Kidney (tissue), 14 donors: ENCODE results near the gene C5orf63. TPM values are rescaled to one million over a fixed set of nuclear protein-coding genes. Genes with fewer than 3 reads are reported as not detected.

Experiments used
- DNase-seq, 5 donors: peaks; one replicate each; pipeline ENCODE4 v3.0.0-alpha.2; 2013 to 2020
- FAIRE-seq: peaks from 2 replicates; lab custom pipeline; 2012; peaks lifted over from hg19 to GRCh38; lab: Jason Lieb, UNC
- H3K27ac ChIP-seq, 2 donors: one replicate each; pipeline ENCODE4 v1.7.0; 2013; ENCODE audit warnings: low read depth in 2 of 2, low read length in 2 of 2, inconsistent platforms in 1 of 2
- H3K27me3 ChIP-seq: one replicate; pipeline ENCODE4 v1.7.1; 2013; ENCODE audit warnings: low read length, inconsistent platforms; ENCODE audit not compliant: control insufficient read depth, insufficient read depth
- H3K36me3 ChIP-seq, 3 donors: one replicate each; pipeline versions ENCODE4 v1.7.0 to v1.7.1; 2013; ENCODE audit warnings: low read length in 3 of 3, control low read depth in 1 of 3, inconsistent platforms in 1 of 3; ENCODE audit not compliant: insufficient read depth in 3 of 3, control insufficient read depth in 2 of 3
- H3K4me1 ChIP-seq, 3 donors: one replicate each; pipeline versions ENCODE4 v1.7.0 to v1.7.1; 2013; ENCODE audit warnings: low read length in 3 of 3, inconsistent platforms in 1 of 3, low read depth in 1 of 3; ENCODE audit not compliant: control insufficient read depth in 2 of 3, insufficient read depth in 2 of 3
- H3K4me3 ChIP-seq, 3 donors: one replicate each; pipeline versions ENCODE4 v1.7.0 to v1.8.1; 2013; ENCODE audit warnings: low read length in 3 of 3, control low read depth in 1 of 3, inconsistent platforms in 1 of 3
- H3K9ac ChIP-seq, 3 donors: one replicate each; pipeline versions ENCODE4 v1.7.0 to v1.7.1; 2013; ENCODE audit warnings: low read length in 3 of 3, control low read depth in 1 of 3, inconsistent platforms in 1 of 3
- H3K9me3 ChIP-seq, 3 donors: one replicate each; pipeline versions ENCODE4 v1.7.0 to v1.7.1; 2013; ENCODE audit warnings: low read length in 3 of 3, control low read depth in 1 of 3, inconsistent platforms in 1 of 3; ENCODE audit not compliant: control insufficient read depth in 2 of 3, insufficient read depth in 1 of 3
- intact Hi-C: fragments of 100-400 bp; cut with DNase I; formaldehyde crosslinking; loops from one replicate; pipeline ENCODE4 v1.11.1; 2022
- polyA plus RNA-seq: library from polyadenylated mRNA; stranded (reverse); fragments of 350-450 nt; fragmentation: Illumina TruSeq; extraction: RNeasy Lipid Tissue Mini Kit (QIAGEN cat#74804); gene quantifications from one replicate; pipeline ENCODE4 v1.2.3, GENCODE V29; 2014; ENCODE audit warnings: low read depth, low replicate concordance; ENCODE audit not compliant: insufficient read depth
- total RNA-seq: library from RNA; stranded (reverse); fragmentation: NEBNext Ultra II Directional; extraction: Animal tissue kit (Norgen Biotek cat#: 25700); gene quantifications from one replicate; pipeline ENCODE4 v1.2.1, GENCODE V29; 2021
- TF ChIP-seq, protein P1 (sequence below): IDR thresholded peaks from 3 replicates; pipeline ENCODE4 v1.5.1; 2012; ENCODE audit warnings: mild to moderate bottlenecking, moderate library complexity, borderline replicate concordance; ENCODE audit not compliant: insufficient read depth; ENCODE audit errors: extremely low read depth
- donor health status: control.
- donor health status: control.
- donor health status: control.
- donor health status: control.
- donor health status: control.
- donor health status: DM: yes; HTN: yes; CAD: no.
- donor health status: Normal renal cell carcinoma (clear cell type).

The C5orf63 gene
- total and polyA plus RNA-seq, 2 donors from 2014 or later, result 5.8 to 8.5 TPM

DNA sequence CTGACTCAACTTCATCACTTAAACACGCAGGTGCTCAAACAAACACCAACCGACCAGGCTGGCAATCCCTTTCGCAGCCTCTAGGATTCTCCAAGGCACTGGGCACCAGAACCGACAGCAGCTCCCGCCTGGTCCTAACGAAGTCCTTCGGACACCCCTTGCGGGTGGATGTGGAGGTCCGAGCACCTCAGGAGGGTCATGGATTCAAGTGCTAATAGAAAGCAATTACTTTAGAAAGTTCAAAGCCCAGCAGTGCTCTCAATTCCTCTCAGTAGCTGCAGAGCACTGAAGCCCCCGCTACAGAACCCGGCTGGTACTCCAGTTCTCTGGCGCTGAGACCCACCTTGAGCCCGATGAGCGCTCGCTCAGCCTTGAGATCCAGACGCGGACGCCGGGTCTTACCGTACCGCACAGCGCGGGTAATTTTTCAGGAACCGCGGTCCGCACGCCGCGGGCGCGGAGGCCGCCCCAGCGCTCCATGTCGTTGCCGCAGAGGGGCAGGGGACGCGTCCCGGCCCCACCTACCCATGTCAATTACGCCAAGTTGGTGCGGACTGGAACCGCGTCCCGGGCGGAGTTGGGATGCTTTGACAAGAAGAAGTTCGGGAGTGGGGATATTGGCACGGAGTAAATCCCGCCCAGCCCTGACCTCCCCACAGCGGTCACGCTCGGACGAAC lies 43.6 kb downstream of the C5orf63 start:
- intact Hi-C loops, result no loop called here
- Histone ChIP-seq H3K9ac (peak overlapping the region; percentile 26 to 57 (median 56)), H3K4me3 (peak overlapping the region; percentile 59 to 80 (median 61)), H3K27ac (peak overlapping the region; percentile 69 to 75), H3K36me3 (no peaks in the 10 kb centered on the region), H3K9me3 (no peaks in the 10 kb centered on the region), H3K4me1 (no peaks in the 10 kb centered on the region), H3K27me3 (peaks cover 5% of the 10 kb centered on the region)
- TF ChIP-seq, protein P1, sequence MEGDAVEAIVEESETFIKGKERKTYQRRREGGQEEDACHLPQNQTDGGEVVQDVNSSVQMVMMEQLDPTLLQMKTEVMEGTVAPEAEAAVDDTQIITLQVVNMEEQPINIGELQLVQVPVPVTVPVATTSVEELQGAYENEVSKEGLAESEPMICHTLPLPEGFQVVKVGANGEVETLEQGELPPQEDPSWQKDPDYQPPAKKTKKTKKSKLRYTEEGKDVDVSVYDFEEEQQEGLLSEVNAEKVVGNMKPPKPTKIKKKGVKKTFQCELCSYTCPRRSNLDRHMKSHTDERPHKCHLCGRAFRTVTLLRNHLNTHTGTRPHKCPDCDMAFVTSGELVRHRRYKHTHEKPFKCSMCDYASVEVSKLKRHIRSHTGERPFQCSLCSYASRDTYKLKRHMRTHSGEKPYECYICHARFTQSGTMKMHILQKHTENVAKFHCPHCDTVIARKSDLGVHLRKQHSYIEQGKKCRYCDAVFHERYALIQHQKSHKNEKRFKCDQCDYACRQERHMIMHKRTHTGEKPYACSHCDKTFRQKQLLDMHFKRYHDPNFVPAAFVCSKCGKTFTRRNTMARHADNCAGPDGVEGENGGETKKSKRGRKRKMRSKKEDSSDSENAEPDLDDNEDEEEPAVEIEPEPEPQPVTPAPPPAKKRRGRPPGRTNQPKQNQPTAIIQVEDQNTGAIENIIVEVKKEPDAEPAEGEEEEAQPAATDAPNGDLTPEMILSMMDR, result peak; percentile 18
- DNase-seq, result peak; percentile 73 to 86 (median 81)
- no peak for FAIRE-seq

DNA sequence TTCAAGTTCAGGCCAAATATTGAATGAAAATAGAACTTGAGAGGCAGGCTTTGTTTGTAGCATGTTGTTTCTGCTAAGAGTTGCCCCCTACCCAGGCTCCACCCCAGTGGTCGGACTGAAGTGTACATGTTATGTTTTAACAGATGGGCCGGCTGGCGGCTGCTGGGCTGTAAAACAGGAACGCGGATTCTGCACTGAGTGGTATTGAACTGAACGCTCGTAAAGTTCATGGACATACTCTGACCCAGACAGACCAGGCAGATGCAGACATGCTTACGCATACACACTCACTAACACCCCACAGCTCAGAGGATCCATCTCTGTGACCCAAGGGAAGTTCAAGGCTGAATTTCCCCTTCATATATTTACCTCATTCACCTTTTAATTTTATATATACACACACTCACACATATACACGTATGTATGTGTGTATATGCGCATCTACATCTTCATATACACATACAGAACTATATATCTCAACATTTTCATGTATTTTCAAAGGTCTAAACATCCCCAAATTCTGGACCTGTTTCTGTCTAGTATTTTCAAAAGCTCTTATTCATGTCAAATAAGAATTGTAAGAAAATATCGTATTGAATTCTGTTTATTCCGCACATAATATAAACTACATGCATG lies 44.4 kb downstream of the C5orf63 start:
- H3K4me1 ChIP-seq, result no peaks in the 10 kb centered on the region
- peak overlapping the region in 2 of 3 donors; percentile 28 to 80 for H3K4me3 ChIP-seq
- no peaks in the 10 kb centered on the region for H3K9me3 ChIP-seq
- DNase-seq (peak in 4 of 5 donors; percentile 50 to 64 (median 60)), FAIRE-seq (no peak)
- no peak overlapping the region for H3K27ac ChIP-seq
- H3K36me3 ChIP-seq, result no peaks in the 10 kb centered on the region
- H3K9ac ChIP-seq, result no peak overlapping the region
- TF ChIP-seq, protein P1, result no peak
- intact Hi-C loops, result no loop called here
- H3K27me3 ChIP-seq, result peaks cover 5% of the 10 kb centered on the region

DNA sequence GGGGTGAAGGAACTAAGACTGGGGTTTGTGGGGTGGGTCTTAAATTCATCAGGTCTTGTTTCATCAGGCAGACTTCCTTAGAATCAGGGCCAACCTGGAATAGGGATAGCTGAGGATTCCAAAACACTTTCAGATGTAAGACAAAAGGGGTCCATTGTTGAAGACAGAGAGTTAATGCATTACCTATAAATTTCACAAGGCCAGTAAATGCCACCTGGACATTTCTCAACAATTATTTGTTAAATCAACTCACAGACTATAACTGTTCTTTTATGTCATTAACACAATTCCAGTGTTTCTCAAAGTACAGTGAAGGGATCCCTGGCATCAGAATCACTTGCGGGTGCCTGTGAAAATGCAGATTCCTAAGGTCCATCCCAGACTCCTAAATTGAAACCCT lies 45.8 kb downstream of the C5orf63 start:
- H3K4me3 ChIP-seq, result no peak overlapping the region
- FAIRE-seq, result no peak
- no peaks in the 10 kb centered on the region for H3K4me1 ChIP-seq
- H3K9me3 ChIP-seq, result no peaks in the 10 kb centered on the region
- TF ChIP-seq, protein P1, result no peak
- H3K9ac ChIP-seq, result no peak overlapping the region
- peaks cover 5% of the 10 kb centered on the region for H3K27me3 ChIP-seq
- H3K36me3 ChIP-seq, result no peaks in the 10 kb centered on the region
- no peak for DNase-seq
- intact Hi-C loops, result no loop called here
- no peak overlapping the region for H3K27ac ChIP-seq
